GM18858 (cell line): Measurements from ENCODE around the gene UCP3.

Experiments used
- ATAC-seq: cut with Tn5 transposase; IDR thresholded peaks from one replicate; pipeline ENCODE4 v1.9.1; 2021; ENCODE audit not compliant: unreplicated experiment

Gene UCP3

DNA sequence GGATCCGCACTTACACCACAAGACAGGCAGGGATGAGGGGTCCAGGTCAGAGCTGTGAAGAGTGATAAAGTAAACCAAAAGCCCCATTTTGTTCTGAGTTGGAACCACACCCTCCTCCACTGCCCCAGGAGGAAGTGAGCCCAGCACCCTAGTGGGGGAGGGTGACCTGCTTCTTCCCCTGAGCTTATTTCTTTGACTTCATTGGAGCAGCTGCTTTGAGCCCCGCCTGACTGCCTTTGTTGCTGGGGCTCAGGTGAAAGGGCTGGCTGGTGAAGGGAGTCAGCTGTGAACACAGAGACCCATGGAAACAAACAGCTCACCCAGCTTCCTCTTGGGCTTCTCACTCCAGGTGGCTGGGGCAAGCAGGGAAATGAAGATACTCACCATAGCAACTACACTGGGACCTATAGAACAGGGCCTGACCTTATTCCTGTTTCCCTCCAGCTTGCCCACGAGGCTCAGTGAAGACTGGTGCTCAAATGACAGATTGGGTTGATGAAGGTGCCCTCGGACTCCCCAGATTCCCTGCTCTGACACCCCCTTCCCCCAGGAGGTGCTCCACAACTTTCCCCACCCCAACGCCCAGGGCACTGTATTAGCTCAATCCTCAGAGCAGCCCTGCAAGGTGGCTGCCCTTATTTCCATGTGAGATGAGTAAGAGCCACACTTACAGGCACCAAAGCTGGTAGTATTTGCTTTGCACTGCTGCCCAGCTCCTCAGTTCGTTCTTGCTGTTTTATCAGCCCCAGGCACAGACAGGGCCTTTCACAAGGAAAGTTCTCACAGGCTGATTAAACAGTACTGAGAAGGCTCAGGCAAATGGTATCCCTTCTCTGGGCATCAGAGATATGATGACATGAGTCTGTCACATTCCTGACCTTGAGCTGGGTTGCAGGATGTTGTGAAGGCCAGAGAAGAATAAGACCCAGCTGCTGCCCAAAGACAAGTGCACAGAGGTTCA is 28.6 kb downstream of the UCP3 start:
- ATAC-seq: peak; percentile 49

DNA sequence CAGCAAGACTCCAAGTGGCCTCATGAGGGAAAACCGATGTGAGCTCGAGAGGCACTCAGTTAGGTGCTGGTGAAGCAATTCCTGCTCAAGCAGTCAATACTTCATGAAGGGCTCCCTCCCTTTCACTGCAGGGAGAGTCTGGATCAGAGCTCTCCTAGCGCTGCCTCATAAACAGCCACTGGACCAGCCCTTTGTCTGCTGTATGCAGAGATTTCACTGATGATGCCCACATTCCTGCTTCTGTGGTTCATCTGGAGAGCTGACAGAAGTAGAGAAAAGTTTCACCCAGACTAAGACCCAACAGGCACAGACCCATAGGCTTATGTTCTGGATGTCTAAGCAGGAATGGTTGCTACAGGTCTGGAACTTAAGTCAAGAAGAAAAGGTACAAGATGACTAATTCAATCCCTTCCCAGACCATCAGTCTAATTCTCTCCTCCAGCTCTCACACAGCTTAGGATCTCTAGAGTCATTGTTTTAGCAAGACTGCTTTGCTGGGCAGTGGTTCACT is 30.3 kb downstream of the UCP3 start:
- ATAC-seq: no peak

DNA sequence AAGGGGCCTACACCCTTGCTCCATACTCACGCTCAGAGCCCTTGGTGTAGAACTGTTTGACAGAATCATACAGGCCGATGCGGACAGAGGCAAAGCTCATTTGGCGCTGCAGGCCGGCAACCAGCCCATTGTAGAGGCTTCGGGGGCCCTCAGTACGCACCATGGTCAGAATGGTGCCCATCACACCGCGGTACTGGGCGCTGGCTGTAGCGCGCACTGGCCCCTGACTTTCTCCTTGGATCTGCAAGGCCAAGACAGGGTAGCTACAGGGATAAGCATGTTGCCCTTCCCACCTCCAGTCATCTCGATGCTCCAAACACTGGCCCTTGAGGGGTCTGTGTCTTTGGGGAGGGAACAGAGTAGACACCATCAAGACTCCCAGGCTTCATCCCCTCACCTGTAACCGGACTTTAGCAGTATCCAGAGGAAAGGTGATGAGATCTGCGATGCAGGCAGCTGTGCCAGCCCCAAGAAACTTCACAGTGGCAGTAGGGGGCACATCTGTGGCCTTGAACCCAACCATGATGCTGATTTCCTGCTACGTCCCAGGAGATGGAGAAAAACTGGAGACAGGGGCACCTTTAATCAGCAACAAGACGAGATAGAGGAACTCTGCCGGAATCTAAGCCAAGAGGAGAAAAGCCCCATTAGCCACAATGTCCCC is 30.9 kb downstream of the UCP3 start:
- no peak for ATAC-seq

DNA sequence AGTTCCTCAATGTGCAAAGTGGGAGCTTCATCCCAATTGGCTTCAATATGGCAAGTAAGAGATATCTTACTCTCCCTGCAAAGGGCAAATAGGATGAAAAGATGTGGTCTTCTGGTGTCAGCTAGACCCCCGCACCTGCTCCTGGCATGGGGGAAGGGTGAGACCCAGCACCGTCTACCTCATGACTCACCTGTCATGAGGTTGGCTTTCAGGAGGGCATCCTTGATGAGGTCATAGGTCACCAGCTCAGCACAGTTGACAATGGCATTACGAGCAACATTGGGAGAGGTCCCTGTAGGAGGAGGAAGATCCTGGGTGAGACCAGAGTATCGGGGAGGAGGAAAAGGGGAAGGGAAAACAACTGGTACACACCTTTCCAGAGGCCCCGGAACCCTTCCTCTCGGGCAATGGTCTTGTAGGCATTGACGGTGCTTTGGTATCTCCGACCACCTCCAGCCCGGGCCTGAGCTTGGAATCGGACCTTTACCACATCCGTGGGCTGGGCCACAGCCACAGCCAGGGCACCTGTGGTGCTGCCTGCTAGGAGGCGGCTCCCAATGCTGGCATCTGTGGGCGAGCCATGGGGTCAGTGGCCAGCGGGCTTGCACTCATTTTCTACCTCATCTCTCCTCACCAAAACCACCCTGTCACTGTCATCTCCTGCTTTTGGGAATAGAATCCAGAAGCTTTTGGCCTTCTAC is 32.3 kb downstream of the UCP3 start:
- ATAC-seq: no peak

DNA sequence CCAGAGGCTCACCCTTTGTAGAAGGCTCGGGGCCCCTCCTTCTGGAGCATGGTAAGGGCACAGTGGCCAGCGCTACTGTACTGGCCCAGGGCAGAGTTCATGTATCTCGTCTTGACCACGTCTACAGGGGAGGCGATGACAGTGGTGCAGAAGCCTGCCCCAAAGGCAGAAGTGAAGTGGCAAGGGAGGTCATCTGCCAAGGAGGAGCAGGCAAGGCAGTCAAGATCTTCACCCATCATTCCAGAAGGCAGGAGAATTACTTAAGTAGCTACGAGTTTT is 33.5 kb downstream of the UCP3 start:
- no peak for ATAC-seq

DNA sequence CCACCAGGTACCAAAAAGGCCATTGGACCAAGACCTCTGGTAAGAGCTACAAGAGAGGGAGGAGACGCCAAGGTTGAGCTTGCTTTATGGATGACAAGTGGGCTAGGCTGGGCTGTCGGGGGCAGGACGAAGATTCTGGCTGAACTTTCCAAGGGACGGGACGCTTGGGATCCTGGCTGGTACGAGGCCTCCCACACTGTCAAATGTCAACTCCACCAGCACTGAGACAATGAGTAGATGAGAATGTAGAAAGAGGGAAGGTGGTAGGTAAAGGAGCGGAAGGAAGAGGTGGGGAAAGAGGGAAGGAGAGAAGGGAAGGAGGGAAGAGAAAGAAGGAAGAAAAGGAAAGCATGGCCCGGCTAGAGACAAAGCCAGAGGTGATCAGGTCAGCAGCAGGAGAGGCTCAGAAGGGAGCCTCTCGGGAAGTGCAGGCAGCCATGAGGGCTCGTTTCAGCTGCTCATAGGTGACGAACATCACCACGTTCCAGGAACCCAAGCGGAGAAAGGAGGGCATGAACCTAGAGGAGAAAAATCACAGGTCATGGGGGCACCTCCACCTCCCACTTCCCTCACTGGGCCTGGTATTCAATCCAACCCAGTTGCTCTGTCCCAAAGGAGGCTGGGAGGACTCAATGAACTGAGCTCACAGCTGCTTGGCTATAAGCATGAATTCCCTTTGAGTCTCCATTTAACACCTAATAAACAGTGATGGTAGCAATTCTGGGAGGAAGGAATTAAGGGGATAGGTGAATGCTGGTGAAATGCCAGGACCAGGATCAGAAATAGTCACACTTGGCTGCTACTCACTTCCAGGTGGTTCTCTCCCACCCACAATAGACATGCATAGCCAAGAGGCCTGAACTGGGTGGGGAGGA is 34.0 kb downstream of the UCP3 start:
- ATAC-seq: no peak

DNA sequence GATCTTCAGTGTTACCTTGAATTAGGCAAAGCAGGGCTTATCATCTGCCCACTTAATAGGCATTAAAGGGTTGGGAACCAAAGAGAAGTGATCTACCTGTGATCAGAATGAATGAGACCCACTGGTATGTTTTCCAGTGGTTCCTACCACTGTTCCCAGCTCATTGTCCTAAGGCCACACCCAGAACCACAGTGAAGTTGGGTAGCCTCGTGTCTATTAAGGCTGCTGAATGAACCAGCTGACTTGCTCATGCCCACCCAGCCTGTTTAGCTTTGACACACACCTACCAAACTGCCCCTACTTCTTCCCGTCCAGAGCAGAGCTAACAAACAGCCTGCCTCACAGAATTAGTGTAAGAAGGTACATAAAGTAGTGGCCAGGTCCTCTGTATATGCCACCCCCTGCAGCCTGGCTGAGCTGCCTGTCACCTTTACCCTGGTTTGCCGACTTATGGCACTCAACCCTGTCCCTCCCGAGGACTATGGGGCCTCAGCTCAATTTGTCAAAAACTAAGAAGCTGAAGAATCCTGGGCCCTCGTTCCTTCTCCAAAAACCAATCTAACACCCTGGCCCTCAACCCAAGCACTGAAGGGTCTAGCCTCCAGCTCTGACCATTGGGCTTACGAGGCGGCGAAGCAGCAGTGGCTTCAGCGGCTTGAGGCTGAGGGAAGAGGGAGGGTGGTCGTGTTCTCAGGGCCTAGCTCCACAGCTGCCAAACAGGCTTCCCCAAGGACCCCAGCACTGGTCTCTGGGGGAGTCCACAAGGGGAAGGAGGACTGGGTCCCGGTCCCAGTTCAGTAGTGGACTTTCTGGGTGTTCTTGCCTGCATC is 36.0 kb downstream of the UCP3 start:
- no peak for ATAC-seq

DNA sequence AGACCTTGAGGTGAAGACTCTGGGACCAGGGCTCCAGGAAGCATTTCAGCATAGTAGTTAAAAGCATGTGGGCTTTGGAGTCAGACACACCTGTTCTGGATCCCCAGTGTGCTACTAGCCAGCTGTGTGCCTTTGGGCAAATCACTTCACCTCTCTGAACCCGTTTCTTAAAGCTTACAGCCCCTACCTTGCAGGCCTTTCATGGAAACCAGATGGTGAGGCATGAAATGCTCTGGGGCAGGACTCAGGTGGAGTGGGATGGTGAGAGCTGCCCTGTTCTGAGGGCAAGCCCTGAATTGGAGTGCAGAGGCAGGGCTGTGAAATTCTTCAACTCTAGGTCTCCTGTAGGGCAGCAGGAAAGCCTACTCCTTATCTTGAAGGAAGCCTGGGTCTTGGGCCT is 36.7 kb downstream of the UCP3 start:
- ATAC-seq: no peak

DNA sequence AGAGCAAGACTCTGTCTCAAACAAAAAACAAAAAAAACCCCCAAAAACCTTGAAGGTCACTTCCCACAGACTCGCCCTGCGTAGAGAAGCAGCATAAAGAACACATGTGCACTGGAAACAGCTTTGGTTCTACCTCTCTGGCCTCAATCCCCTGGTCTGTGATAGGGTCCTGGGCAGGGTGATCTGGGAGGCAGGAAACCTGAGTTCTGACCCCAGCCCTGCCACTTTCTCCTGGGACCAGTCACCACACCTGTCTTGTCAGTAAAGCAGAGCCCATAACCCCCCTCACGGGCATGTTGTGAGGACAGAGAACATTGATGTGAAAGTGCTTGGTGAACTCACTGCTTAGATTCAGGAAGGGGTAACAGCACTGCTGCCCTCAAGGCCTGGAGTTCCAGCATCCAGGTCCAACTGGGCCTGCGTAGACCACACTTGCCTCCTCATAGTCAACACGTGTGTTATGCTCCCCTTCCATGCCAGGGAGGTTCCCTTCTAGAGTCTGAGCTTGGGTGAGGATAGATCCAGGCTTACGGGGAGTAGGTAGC is 37.6 kb downstream of the UCP3 start:
- no peak for ATAC-seq

DNA sequence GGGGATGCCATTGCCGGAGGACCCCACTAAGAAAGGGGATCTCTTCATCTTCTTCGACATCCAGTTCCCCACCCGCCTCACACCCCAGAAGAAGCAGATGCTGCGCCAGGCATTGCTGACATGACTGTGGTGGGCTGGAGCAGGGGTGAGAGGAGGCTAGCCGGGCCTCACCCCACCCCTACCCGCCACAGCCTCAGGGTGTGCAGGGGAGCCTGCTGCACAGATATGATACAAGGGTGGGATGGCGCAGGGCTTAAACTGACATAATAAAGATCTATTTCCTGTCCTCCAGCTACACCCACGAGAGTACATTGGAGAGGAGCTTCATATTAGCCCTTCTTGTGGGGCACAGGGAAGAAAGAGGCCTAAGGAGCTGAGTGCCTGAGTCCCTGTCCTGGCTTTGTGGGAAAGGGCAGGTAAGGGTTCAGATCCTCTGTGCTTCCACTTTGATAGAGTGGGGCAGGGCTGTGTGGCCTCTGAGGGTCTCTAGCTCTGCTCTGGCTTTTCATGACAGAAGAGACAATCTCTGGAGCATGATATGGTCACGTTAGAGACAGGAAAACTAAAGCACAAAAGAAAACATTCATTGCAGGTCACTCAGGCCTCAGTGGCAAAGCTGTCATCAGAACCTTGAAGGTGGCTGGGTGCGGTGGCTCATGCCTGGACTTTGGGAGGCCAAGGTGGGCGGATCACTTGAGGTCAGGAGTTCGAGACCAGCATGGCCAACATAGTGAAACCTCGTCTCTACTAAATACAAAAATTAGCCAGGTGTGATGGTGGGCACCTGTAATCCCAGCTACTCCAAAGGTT is 38.7 kb downstream of the UCP3 start:
- ATAC-seq: no peak

DNA sequence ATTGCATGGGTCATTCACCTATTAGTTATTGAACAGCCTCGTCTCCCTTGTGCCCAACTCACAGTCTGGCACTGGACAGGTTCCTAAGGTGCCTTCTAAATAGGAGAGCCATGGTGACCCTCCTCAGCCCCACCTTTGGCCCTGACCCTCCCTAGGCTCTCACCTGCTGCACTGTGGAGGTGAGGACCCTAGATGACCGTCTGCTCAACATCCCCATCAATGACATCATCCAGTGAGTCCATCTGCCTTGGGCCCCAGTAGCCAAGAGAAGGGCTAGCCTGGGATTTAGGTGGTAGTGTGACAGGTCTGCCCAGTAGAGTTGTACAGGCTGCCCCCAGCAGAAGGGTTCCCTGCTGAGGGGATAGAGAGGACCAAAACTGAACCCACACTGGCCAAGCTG is 39.8 kb downstream of the UCP3 start:
- no peak for ATAC-seq

DNA sequence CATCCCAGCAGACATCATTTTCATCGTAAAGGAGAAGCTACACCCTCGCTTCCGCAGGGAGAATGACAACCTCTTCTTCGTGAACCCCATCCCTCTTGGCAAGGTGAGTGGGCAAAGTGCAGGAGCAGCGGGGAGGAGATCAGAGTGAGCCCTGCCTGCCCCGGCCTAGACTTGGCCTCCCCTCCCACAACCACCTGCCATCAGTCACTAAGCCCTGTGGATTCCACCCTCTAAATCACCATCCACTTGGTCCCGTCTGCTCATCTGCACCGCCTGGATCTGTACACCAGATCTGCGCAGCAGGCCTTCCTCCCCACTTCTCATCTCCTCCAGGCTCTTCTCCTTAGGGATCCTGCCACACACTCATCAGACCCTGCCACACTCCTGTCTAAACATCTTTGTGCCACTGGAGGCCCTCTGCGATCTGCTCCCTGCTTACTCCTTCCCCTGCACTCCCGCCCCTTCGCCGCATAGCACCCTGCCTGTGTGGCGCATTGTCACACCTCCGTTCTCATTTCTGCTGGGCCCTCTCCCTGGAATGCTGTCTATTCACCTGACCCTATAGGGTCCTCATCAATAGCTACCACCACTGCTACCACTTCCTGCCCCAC is 40.4 kb downstream of the UCP3 start:
- ATAC-seq: no peak

DNA sequence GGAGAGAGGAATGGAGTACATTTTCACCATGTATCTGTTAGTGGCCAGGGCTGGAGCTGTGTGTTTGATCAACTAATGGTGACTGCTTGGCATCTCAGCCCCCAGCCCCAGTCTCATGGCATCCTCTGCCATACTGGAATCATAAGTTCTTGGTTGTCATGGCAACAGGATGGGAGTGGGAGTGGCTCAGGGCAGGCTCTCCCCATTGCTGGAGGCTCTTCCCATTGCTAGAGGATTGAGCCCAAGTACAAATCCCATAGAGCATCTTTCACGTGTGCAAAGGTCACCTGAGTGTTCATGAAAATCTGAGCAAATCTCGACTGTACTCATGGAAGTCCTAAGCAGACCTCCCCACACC is 43.1 kb downstream of the UCP3 start:
- no peak for ATAC-seq

DNA sequence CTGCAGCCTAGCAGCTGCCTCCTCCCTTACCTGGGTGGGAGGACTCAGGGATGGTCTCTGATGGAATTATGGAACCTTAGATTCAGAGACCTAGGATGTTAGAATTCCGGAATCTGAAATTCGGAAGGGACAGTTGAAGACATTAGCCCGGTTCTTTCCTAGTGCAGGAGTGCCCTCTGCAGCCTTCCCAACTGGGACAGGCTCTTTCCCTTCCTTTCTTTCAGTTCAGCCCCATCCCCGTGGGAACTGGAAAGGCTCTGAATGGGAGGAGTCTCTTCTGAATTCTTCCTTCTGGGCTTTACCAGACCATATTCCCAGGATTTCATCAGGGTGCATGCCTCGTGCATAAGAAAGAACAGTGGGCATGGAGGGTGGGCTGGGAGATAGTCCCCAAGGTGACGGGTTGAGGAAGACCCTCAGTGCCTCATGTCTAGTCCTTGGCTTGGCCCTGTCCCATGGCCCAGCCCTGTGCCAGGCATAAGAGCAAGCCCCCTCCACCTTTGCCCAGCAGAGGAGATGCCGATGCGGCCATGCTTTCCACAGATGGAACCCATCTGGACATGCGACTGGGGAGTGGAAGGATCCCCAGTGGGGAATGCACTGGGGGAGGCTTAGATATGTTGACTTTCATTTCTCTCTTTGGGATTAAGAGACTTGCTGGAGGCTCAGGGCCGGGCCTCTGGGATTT is 43.7 kb downstream of the UCP3 start:
- ATAC-seq: no peak

DNA sequence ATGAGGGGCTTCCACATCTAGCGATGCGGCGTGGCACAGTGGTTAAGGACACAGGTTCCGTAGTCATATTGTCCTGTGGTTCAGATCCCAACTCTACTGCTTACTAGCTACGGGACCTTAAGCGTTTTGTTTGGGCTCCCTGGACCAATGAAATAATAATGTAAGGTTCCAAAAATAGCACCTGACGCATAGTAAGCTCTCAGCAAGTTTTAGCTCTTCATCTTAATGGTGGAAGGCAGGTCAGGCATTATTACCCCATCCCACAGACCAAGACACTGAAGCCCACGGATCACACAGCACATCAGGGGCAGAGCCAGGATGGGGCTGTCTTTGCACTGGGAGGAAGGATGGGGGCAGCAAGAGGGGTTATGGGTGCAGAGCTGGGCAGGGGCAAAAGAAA is 45.0 kb downstream of the UCP3 start:
- ATAC-seq: no peak

DNA sequence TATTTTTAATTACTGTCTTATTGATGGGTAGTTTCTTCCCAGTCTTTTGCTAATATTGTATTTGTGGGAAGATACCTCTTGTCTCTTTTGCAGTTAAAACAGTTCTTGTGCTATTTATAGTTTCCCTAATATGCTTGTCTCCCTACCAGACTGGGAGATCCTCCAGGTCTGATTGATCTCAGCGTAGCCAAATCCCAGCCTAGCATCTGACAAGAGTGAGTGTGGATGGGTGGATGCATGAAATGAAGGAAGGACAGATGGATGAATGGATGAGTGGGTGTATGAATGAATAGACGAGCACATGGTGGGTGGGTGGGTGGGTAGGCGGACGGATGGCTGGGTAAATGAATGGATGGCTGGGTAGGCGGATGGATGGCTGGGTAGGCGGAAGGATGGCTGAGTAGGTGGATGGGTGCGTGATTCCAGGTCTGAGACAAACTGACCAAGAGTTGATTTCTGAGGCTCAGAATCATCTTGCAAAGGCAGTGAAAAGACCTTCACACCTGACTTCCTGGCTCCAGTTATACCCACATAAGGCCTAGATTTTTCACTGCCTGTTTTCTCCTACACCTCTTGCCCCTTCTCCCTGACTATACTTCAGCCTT is 46.7 kb downstream of the UCP3 start:
- ATAC-seq: no peak

DNA sequence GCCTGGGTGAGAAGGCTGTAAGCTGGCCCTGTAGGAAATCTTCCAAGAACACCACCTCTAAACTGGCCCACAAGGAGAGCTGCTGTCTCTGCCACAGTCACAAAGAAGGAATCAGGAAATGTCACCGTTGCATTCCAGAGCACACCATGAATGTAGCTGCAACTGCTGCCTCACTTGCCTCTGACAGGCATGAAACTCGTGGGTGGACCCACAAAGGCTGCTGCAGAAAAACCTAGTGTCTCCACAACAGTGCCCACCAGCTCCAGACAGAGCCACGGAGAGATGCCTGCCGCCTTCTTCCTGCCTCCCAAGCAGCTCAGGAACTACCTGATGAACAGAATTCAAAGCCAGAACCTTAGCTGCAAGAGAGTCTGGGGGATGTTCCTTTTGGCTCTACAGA is 47.6 kb downstream of the UCP3 start:
- ATAC-seq: no peak
